GM13977 (cell line): ENCODE results near the gene URM1.

Experiments
- DNase-seq: peaks from one replicate; pipeline ENCODE4 v3.0.0; 2012; ENCODE audit warnings: low spot score
- CTCF ChIP-seq: IDR thresholded peaks from 2 replicates; pipeline ENCODE4 v1.5.1; 2012; ENCODE audit warnings: mild to moderate bottlenecking, control low read depth; ENCODE audit not compliant: insufficient read depth; ENCODE audit errors: extremely low read depth, missing control alignments
- in situ Hi-C: fragments of 300-500 bp; cut with MboI; formaldehyde crosslinking; loops from one replicate; pipeline ENCODE4 v1.12.0; 2022; ENCODE audit warnings: low sequenced_read_pairs, low pct_unique_long_range_greater_than_20kb, mixed read lengths, inconsistent platforms; ENCODE audit not compliant: unreplicated experiment

The URM1 gene

GRCh38 chr9:128383791-128384190 lies 12.6 kb downstream of the URM1 start:
- DNase-seq, result no peak
- in situ Hi-C loops, result no loop called here

GRCh38 chr9:128384801-128385495 lies 13.8 kb downstream of the URM1 start:
- in situ Hi-C loops, result no loop called here
- TF ChIP-seq CTCF, result no peak
- no peak for DNase-seq

More at GRCh38 chr9:128383791-128384190, 12.6 kb downstream of the URM1 start:
- no peak for TF ChIP-seq CTCF

GRCh38 chr9:128385496-128386460 lies 14.6 kb downstream of the URM1 start:
- DNase-seq, result no peak
- TF ChIP-seq CTCF, result no peak
- in situ Hi-C loops, result no loop called here

GRCh38 chr9:128388150-128388549 lies 17.0 kb downstream of the URM1 start:
- in situ Hi-C loops, result no loop called here
- no peak for TF ChIP-seq CTCF
- DNase-seq, result no peak

GRCh38 chr9:128389395-128390149 lies 18.4 kb downstream of the URM1 start:
- DNase-seq, result no peak
- in situ Hi-C loops, result no loop called here
- no peak for TF ChIP-seq CTCF

GRCh38 chr9:128390150-128390812 lies 19.1 kb downstream of the URM1 start:
- no peak for DNase-seq
- no peak for TF ChIP-seq CTCF
- in situ Hi-C loops, result no loop called here
